ENCODE data around the gene GRK6.

Gene GRK6

DNA sequence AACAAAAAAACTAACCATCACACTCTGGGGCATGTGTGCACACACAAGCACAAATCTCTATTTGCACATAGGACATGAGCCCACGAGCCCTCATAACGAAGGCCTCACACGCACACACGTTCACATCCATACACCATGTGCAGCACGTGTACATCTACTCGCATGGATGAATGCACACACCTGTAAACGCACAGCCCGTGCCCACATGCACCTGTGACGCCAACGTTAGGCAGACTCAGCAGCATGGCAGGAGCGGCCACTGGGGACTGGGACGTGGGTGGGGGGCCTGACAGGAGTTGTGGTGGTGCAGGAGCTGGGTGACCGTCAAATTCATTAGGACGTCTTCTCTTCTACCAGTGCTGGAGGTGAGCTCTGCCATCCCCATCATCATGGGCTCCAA, 39.1 kb upstream of the GRK6 start:
- TF ChIP-seq SIN3A (IDR thresholded peaks at IDR 0.05; ENCODE audit: borderline replicate concordance, insufficient read depth, low read length) (no peak), POLR2AphosphoS5 (IDR thresholded peaks at IDR 0.05; ENCODE audit: low read depth, low read length) (no peak), TAF1 (IDR thresholded peaks at IDR 0.05; ENCODE audit: borderline replicate concordance, insufficient read depth, low read length) (no peak), FOXP2 (optimal IDR thresholded peaks at IDR 0.05; ENCODE audit: borderline replicate concordance, extremely low read depth, extremely low read length, insufficient read depth) (no peak), REST (IDR thresholded peaks at IDR 0.05; ENCODE audit: insufficient read depth in 1 of 2, low read depth in 2 of 2, low read length in 2 of 2) (no peak)

GRCh38 chr5:177388521-177389052, 37.9 kb upstream of the GRK6 start:
- TF ChIP-seq TAF1 (IDR thresholded peaks at IDR 0.05; ENCODE audit: borderline replicate concordance, insufficient read depth, low read length) (no peak), REST (IDR thresholded peaks at IDR 0.05; ENCODE audit: insufficient read depth in 1 of 2, low read depth in 2 of 2, low read length in 2 of 2) (no peak), SIN3A (IDR thresholded peaks at IDR 0.05; ENCODE audit: borderline replicate concordance, insufficient read depth, low read length) (no peak), FOXP2 (optimal IDR thresholded peaks at IDR 0.05; ENCODE audit: borderline replicate concordance, extremely low read depth, extremely low read length, insufficient read depth) (no peak), POLR2AphosphoS5 (IDR thresholded peaks at IDR 0.05; ENCODE audit: low read depth, low read length) (no peak)

GRCh38 chr5:177389241-177390169, 37.0 kb upstream of the GRK6 start:
- TF ChIP-seq FOXP2 (optimal IDR thresholded peaks at IDR 0.05; ENCODE audit: borderline replicate concordance, extremely low read depth, extremely low read length, insufficient read depth), result no peak
- TF ChIP-seq REST (IDR thresholded peaks at IDR 0.05; ENCODE audit: insufficient read depth in 1 of 2, low read depth in 2 of 2, low read length in 2 of 2), result no peak
- no peak for TF ChIP-seq POLR2AphosphoS5 (IDR thresholded peaks at IDR 0.05; ENCODE audit: low read depth, low read length)
- no peak for TF ChIP-seq SIN3A (IDR thresholded peaks at IDR 0.05; ENCODE audit: borderline replicate concordance, insufficient read depth, low read length)

DNA sequence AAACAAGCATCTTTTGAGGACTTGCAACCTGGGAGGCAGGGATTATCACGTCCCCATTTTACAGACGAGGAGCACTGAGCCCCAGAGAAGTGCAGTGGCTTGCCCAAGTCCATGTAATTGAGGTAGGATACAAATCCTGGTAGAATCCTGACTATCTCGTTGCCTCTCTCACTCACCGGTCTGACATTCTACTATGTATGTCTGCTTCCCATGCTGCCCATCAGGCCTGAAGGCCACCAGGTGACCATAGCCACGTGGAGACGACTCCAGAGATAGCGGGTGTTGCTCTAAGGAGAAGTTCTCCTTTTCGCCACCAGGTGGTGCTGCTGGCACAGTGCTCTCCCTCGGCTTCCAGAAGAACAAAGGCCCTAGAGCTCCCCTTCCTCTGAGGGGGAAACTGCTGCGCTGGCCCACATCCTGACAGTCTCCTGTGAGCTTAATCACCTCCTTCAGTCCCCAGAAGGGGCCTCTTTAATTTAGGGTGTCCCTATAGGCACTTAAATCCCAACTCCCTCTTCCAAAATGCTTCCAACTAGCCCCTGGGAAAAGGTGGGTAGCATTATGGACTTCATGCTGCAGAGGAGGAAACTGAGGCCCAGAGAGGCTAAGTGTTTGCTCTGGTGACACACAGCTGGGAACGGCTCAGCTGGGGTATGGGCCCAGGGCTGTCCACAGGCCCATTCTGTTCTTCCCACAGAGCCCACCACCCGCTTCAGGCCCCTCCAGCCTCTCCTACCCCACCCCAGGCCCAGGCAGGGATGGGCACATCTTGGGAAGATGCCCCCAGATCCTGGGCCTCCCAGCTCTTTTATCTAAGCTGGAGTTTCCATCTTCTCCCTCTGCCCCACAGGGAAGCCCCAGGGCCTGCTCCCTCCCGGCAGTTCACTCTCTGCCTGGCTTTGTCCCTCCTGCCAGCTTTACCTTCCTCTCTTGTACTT, 35.8 kb upstream of the GRK6 start:
- TF ChIP-seq REST (IDR thresholded peaks at IDR 0.05; ENCODE audit: insufficient read depth in 1 of 2, low read depth in 2 of 2, low read length in 2 of 2) (no peak), SIN3A (IDR thresholded peaks at IDR 0.05; ENCODE audit: borderline replicate concordance, insufficient read depth, low read length) (no peak), FOXP2 (optimal IDR thresholded peaks at IDR 0.05; ENCODE audit: borderline replicate concordance, extremely low read depth, extremely low read length, insufficient read depth) (no peak), POLR2AphosphoS5 (IDR thresholded peaks at IDR 0.05; ENCODE audit: low read depth, low read length) (no peak), TAF1 (IDR thresholded peaks at IDR 0.05; ENCODE audit: borderline replicate concordance, insufficient read depth, low read length) (no peak)
